WI38 (cell line): ENCODE data around the gene SEPTIN1.
"Not testable (repeated sequence)": the region's sequence is repeated elsewhere in the genome, so short reads cannot be mapped to it uniquely, and the experiment has no call there.

Source experiments
- H3K4me3 ChIP-seq: 2 replicates; pipeline ENCODE4 v1.5.1; 2011; ENCODE audit warnings: low read depth, mild to moderate bottlenecking, control low read depth, low read length
- TF ChIP-seq, protein P1 (sequence below): IDR thresholded peaks from 2 replicates; pipeline ENCODE4 v1.5.1; 2012; ENCODE audit warnings: low read depth, mild to moderate bottlenecking, control low read depth, low read length

Gene SEPTIN1

DNA sequence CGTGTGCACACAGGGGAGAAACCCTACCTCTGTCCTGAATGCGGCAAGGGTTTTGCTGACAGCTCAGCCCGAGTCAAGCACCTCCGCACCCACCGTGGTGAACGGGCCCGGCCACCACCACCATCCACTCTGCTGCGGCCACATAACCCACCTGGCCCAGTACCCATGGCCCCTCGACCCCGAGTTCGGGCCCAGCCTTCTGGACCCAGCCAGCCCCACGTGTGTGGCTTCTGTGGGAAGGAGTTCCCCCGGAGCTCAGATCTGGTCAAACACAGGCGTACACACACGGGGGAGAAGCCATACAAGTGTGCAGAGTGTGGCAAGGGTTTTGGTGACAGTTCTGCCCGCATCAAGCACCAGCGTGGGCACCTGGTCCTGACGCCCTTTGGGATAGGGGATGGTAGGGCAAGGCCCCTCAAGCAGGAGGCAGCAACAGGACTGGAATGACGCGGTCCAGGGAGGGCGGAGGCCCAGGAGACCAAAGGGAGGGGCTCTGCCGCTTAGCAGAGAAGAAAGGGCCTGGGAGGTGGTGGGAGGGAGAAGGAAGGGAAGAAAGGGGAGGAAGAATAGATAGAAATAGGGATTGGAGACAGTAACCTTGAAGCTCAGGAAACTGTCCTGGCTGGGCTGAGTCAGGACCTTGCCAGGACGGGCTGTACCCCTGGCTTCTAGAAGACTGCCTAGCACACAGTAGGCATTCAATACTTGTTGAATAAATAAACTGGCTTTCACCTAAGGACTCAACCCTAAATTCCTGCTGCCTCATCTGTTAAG is 16.5 kb upstream of the SEPTIN1 start:
- no peak overlapping the region for H3K4me3 ChIP-seq
- TF ChIP-seq, protein P1, sequence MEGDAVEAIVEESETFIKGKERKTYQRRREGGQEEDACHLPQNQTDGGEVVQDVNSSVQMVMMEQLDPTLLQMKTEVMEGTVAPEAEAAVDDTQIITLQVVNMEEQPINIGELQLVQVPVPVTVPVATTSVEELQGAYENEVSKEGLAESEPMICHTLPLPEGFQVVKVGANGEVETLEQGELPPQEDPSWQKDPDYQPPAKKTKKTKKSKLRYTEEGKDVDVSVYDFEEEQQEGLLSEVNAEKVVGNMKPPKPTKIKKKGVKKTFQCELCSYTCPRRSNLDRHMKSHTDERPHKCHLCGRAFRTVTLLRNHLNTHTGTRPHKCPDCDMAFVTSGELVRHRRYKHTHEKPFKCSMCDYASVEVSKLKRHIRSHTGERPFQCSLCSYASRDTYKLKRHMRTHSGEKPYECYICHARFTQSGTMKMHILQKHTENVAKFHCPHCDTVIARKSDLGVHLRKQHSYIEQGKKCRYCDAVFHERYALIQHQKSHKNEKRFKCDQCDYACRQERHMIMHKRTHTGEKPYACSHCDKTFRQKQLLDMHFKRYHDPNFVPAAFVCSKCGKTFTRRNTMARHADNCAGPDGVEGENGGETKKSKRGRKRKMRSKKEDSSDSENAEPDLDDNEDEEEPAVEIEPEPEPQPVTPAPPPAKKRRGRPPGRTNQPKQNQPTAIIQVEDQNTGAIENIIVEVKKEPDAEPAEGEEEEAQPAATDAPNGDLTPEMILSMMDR, result no peak

DNA sequence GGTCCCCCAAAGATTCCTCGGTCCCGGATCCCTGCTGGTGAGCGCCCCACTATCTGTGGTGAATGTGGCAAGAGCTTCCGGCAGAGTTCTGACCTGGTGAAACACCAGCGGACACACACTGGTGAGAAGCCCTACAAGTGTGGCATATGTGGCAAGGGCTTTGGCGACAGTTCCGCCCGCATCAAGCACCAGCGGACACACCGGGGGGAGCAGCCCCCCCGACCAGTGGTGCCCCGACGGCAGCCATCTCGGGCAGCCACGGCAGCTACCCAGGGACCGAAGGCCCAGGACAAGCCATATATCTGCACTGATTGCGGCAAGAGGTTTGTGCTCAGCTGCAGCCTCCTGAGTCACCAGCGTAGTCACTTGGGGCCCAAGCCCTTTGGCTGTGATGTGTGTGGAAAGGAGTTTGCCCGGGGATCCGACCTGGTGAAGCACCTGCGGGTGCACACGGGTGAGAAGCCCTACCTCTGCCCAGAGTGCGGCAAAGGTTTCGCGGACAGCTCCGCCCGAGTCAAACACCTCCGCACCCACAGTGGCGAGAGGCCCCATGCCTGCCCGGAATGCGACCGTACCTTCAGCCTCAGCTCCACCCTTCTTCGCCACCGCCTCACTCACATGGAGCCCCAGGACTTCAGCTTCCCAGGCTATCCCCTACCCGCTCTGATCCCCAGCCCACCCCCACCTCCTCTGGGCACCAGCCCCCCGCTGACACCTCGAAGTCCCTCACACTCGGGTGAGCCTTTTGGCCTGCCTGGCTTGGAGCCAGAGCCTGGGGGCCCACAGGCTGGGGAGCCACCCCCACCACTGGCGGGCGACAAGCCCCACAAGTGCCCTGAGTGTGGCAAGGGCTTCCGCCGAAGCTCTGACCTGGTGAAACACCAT is 15.7 kb upstream of the SEPTIN1 start:
- TF ChIP-seq, protein P1, result no peak
- H3K4me3 ChIP-seq, result no peak overlapping the region

DNA sequence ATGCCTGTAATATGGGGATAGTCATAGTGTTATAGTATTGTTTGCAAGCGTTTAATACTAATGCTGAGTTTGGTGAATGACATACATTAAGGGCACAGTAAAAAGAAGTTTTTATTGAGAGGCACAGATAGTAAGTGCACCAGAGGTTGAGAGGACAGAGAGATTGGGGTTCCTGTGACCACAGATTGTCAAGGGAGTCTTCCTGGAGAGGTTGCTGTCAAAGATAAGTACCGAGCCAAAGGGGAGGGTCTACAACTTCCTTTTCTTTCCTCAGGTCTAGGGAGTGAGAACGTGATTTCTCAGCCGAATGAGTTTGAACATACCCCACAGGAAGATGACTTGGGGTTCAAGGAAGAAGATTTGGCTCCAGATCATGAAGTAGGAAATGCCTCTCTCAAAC is 14.7 kb upstream of the SEPTIN1 start:
- TF ChIP-seq, protein P1, result no peak
- H3K4me3 ChIP-seq, result no peak overlapping the region

DNA sequence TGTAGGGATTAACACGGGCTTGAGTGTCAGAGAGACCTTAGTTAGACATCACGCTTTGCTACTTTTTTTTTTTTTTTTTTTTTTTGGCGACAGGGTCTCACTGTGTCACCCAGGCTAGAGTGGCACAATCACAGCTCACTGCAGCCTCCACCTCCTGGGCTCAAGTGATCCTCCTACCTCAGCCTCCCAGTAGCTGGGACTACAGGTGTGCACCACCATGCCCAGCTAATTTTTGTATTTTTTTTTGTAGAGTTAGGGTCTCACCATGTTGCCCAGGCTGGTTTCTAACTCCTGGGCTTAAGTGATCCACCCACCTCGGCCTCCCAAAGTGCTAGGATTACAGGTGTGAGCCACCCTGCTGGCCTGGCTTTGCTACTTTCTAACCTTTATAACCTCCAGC is 14.3 kb upstream of the SEPTIN1 start:
- H3K4me3 ChIP-seq, result not testable (repeated sequence)

DNA sequence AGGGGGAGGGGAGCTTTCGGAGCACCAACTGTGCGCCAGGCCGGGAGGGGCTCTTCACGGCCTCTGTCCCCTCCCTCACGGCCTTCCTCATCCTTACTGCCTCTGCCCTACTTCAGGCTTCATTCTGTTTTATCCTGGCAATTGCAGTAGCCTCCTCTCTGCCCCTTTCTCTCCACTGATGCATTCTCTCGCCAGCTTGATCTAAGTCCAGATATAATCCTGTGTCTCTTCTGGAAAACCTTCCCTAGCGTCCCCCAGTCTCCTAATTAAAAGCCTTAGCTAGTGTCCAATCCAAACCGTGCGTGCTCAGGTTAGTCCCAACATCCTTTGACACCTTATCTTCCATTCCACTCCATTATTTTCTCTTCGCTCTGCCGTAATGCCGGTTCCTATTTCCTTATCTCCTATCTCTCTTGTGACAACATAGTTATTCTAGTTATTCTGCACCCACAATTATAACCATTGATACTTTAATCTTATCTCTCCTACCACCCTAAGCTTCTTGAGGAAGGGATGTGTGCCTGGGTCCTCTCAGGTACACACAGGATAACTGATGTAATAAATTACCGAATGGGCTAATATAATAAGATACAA is 13.7 kb upstream of the SEPTIN1 start:
- TF ChIP-seq, protein P1, result no peak
- H3K4me3 ChIP-seq, result peak overlapping the region; percentile 83

DNA sequence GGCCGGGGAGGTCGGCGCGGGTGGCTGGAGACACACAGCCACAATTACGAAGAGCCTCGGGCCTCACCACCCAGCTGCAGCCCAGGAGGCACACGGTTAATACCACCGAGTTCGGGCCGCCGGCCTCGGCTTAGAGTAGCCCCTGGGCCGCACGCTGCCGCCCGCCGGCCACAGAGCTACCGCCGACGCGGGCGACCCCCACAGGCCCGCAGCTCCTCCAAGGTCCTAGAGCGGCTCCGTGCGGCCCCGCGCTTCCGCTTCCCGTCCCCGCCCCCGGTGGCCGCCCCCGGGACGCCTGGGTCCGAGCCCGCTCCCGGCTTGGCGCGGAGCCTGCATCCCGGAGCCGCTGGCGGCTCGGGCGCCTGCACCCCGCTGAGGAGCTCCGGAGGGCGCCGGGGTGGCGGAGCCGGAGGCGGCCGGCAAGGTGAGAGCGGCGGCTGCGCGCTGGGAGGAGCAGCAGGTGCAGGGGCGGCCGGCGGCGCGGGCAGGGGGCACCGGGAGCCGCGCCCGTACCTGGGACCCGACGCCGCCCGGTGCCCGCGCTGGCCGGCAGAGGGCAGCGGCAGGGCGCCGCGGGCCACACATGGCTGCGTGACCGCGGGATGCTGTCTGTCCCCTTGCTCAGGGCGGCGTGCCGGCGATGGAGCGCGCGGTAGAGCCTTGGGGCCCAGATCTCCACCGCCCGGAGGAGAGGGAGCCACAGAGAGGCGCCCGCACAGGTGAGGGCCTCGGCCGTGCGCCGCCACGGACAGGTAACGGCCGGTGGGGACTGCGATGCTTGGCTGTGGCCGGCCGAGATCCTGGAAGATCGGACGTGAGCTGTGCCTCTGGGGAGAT is 13.0 kb upstream of the SEPTIN1 start, which contains the start of gene ZNF48:
Gene ZNF48, plus strand, starts transcription at position 266 of the 837 bp plus-strand sequence. Its CDS starts 375 bp downstream, at position 641.
- TF ChIP-seq, protein P1, result no peak
- H3K4me3 ChIP-seq, result peak within 1 kb of the TSS; percentile 83

DNA sequence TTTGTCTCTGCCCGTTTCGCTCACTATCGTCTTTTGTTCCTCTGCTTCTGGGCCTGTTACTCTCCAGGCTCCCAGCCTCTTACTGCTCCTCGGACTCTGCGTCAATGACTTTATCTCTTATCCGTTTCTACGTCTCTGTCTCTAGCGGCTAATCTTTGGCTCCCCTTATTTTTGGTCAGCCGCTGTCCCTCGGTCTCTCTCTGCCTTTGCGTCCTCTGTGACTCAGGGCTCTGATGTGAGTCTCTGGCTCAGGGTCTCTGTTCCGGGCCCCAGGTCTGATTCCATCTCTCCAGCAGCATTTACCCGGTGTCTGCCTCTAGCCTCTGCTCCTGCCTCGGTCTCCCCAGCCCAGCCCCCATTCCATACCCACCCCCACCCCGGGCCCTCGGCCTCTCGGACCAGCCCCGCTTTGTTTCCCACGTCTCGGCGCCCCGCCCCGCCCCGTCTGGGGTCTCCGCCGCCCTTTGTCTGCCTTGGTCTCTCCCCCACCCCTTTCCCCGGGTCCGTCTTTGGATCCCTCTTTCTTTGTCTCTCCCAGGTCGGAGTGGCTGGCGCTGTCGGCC is 12.3 kb upstream of the SEPTIN1 start:
- TF ChIP-seq, protein P1, result no peak
- H3K4me3 ChIP-seq, result peak overlapping the region; percentile 83
